Neural progenitor cell (in vitro differentiated cells): ENCODE measurements around the gene SH2D3A. TPM values are rescaled to one million over a fixed set of nuclear protein-coding genes. Genes with fewer than 3 reads are reported as not detected.

ENCODE experiments used
- DNase-seq: peaks from one replicate; pipeline ENCODE4 v3.0.0-alpha.2; 2016; ENCODE audit warnings: low spot score
- H2AFZ ChIP-seq: fragments of 200-600 bp; sonication (generic); replicated peaks from 2 replicates; pipeline ENCODE4 v1.6.1; 2016; ENCODE audit warnings: antibody characterized with exemption
- H3F3A ChIP-seq: fragments of 200-600 bp; sonication (generic); 2 replicates; pipeline ENCODE4 v1.6.1; 2016; ENCODE audit warnings: antibody characterized with exemption, low read depth
- H3K27ac ChIP-seq: fragments of 200-600 bp; sonication (generic); 2 replicates; pipeline ENCODE4 v1.5.1; 2016; ENCODE audit warnings: mild to moderate bottlenecking
- H3K27me3 ChIP-seq: fragments of 200-600 bp; sonication (generic); 2 replicates; pipeline ENCODE4 v1.6.1; 2016; ENCODE audit warnings: mild to moderate bottlenecking, moderate library complexity
- H3K36me3 ChIP-seq: fragments of 200-600 bp; sonication (generic); 2 replicates; pipeline ENCODE4 v1.5.1; 2016
- H3K4me1 ChIP-seq: fragments of 200-600 bp; sonication (generic); 2 replicates; pipeline ENCODE4 v1.6.1; 2016; ENCODE audit warnings: mixed run types
- H3K4me2 ChIP-seq: fragments of 200-600 bp; sonication (generic); 2 replicates; pipeline ENCODE4 v1.6.1; 2016
- H3K4me3 ChIP-seq: fragments of 200-600 bp; sonication (generic); 2 replicates; pipeline ENCODE4 v1.5.1; 2016
- H3K79me2 ChIP-seq: fragments of 200-600 bp; sonication (generic); 2 replicates; pipeline ENCODE4 v1.6.1; 2016; ENCODE audit warnings: low read depth
- H3K9ac ChIP-seq: fragments of 200-600 bp; sonication (generic); 2 replicates; pipeline ENCODE4 v1.6.1; 2016
- H3K9me3 ChIP-seq: fragments of 200-600 bp; sonication (generic); 2 replicates; pipeline ENCODE4 v1.5.1; 2016; ENCODE audit warnings: low read depth
- H4K20me1 ChIP-seq: fragments of 200-600 bp; sonication (generic); 2 replicates; pipeline ENCODE4 v1.6.1; 2016; ENCODE audit warnings: low read depth
- H3K27ac Mint-ChIP-seq: 3 replicates; pipeline ENCODE4 v1.8.0; 2021; ENCODE audit warnings: mixed read lengths
- H3K27me3 Mint-ChIP-seq: 2 replicates; pipeline ENCODE4 v1.8.0; 2022; ENCODE audit warnings: low read depth, mild to moderate bottlenecking, inconsistent platforms, moderate library complexity, mixed read lengths; ENCODE audit not compliant: insufficient read depth
- H3K36me3 Mint-ChIP-seq: 3 replicates; pipeline ENCODE4 v1.8.0; 2021; ENCODE audit warnings: mixed read lengths
- H3K4me1 Mint-ChIP-seq: 3 replicates; pipeline ENCODE4 v1.8.0; 2021; ENCODE audit warnings: mixed read lengths
- H3K4me3 Mint-ChIP-seq: 3 replicates; pipeline ENCODE4 v1.8.0; 2021; ENCODE audit warnings: mild to moderate bottlenecking, moderate library complexity, mixed read lengths
- H3K9me3 Mint-ChIP-seq: 3 replicates; pipeline ENCODE4 v1.8.0; 2020; ENCODE audit warnings: mixed read lengths
- CTCF ChIP-seq: fragments of 200-600 bp; sonication (generic); IDR thresholded peaks from 2 replicates; pipeline ENCODE4 v1.5.1; 2017; ENCODE audit warnings: antibody characterized with exemption, mild to moderate bottlenecking
- EZH2 ChIP-seq: fragments of 200-600 bp; sonication (generic); IDR thresholded peaks from 2 replicates; pipeline ENCODE4 v1.6.1; 2017; ENCODE audit warnings: antibody characterized with exemption, mild to moderate bottlenecking, moderate library complexity
- EZH2phosphoT487 ChIP-seq: fragments of 200-600 bp; sonication (generic); IDR thresholded peaks from 2 replicates; pipeline ENCODE4 v1.6.1; 2017; ENCODE audit warnings: antibody characterized with exemption
- total RNA-seq: library from RNA; depleted of rRNA; stranded (reverse); fragments of >200 nt; gene quantifications from 2 replicates; pipeline ENCODE4 v1.2.3, GENCODE V29; 2015; ENCODE audit warnings: low replicate concordance

Gene SH2D3A
- total RNA-seq, 1 donor from 2014 or later = 0.65 TPM

- Mint-ChIP-seq H3K9me3 (peaks cover 5% of the 10 kb centered on the region), H3K4me3 (no peak overlapping the region), H3K4me1 (peaks cover 11% of the 10 kb centered on the region), H3K27ac (no peak overlapping the region), H3K27me3 (peaks cover 16% of the 10 kb centered on the region), H3K36me3 (no peaks in the 10 kb centered on the region)
- Histone ChIP-seq H3K36me3 (no peaks in the 10 kb centered on the region), H2AFZ (no peak overlapping the region), H3K4me2 (no peak overlapping the region), H3K27ac (no peak overlapping the region), H4K20me1 (no peaks in the 10 kb centered on the region), H3K4me1 (no peaks in the 10 kb centered on the region), H3F3A (peaks cover 4% of the 10 kb centered on the region), H3K4me3 (no peak overlapping the region), H3K9ac (no peak overlapping the region), H3K27me3 (no peaks in the 10 kb centered on the region), H3K79me2 (no peaks in the 10 kb centered on the region), H3K9me3 (no peaks in the 10 kb centered on the region)
- no peak for DNase-seq
- TF ChIP-seq EZH2 = no peak
- no peak for TF ChIP-seq CTCF
- TF ChIP-seq EZH2phosphoT487 = no peak
Measured at GRCh38 chr19:6721773-6722172, 45.5 kb downstream of the SH2D3A start.

GRCh38 chr19:6721138-6721474 lies 46.1 kb downstream of the SH2D3A start:
- Histone ChIP-seq H3K36me3 (no peaks in the 10 kb centered on the region), H3K79me2 (no peaks in the 10 kb centered on the region), H3K27ac (no peak overlapping the region), H3K9me3 (no peaks in the 10 kb centered on the region), H3K27me3 (no peaks in the 10 kb centered on the region), H3K4me3 (no peak overlapping the region), H3K4me2 (no peak overlapping the region), H4K20me1 (no peaks in the 10 kb centered on the region), H3K9ac (no peak overlapping the region), H3F3A (peaks cover 4% of the 10 kb centered on the region), H3K4me1 (no peaks in the 10 kb centered on the region), H2AFZ (no peak overlapping the region)
- no peak for TF ChIP-seq EZH2phosphoT487
- TF ChIP-seq CTCF = no peak
- no peak for TF ChIP-seq EZH2
- Mint-ChIP-seq H3K4me3 (no peak overlapping the region), H3K36me3 (no peaks in the 10 kb centered on the region), H3K27ac (no peak overlapping the region), H3K4me1 (peaks cover 11% of the 10 kb centered on the region), H3K9me3 (peaks cover 5% of the 10 kb centered on the region), H3K27me3 (peaks cover 19% of the 10 kb centered on the region)
- no peak for DNase-seq

- Mint-ChIP-seq H3K4me1 (peaks cover 10% of the 10 kb centered on the region), H3K27ac (no peak within 1 kb of the TSS), H3K9me3 (peaks cover 5% of the 10 kb centered on the region), H3K27me3 (peaks cover 21% of the 10 kb centered on the region), H3K36me3 (no peaks in the 10 kb centered on the region), H3K4me3 (no peak within 1 kb of the TSS)
- TF ChIP-seq EZH2 (no peak), EZH2phosphoT487 (no peak), CTCF (no peak)
- Histone ChIP-seq H4K20me1 (no peaks in the 10 kb centered on the region), H3K9ac (no peak within 1 kb of the TSS), H3K36me3 (no peaks in the 10 kb centered on the region), H3K4me3 (no peak within 1 kb of the TSS), H3K27ac (no peak within 1 kb of the TSS), H3K27me3 (no peaks in the 10 kb centered on the region), H2AFZ (no peak within 1 kb of the TSS), H3K4me2 (no peak within 1 kb of the TSS), H3K9me3 (no peaks in the 10 kb centered on the region), H3F3A (peaks cover 4% of the 10 kb centered on the region), H3K4me1 (no peaks in the 10 kb centered on the region), H3K79me2 (no peaks in the 10 kb centered on the region)
- no peak for DNase-seq
Measured at GRCh38 chr19:6720369-6721137, 46.7 kb downstream of the SH2D3A start, which contains the start of gene C3. C3 (minus strand) TSS chr19:6720650; CDS start chr19:6720589, 61 bp downstream.
